DND-41 (cell line): ENCODE measurements around the gene KISS1.

Source experiments
- ATAC-seq: fragments of 200-7000 bp; cut with Tn5 transposase; 3 replicates; pipeline ENCODE4 v1.9.1; 2021; ENCODE audit warnings: low read depth; ENCODE audit not compliant: insufficient read depth
- DNase-seq: peaks from one replicate; pipeline ENCODE4 v3.0.0-alpha.2; 2020
- H2AFZ ChIP-seq: 2 replicates; pipeline ENCODE4 v1.6.0; 2012; ENCODE audit warnings: low read depth, low read length
- H3K27ac ChIP-seq: 2 replicates; pipeline ENCODE4 v1.5.1; 2012; ENCODE audit warnings: low read length, inconsistent platforms
- H3K27me3 ChIP-seq: fragments of 200-600 bp; sonication (generic); 2 replicates; pipeline ENCODE4 v1.6.0; 2012; ENCODE audit warnings: low read length, mild to moderate bottlenecking, inconsistent platforms; ENCODE audit not compliant: insufficient read depth, poor library complexity
- H3K36me3 ChIP-seq: 2 replicates; pipeline ENCODE4 v1.5.1; 2012; ENCODE audit warnings: low read length, inconsistent platforms; ENCODE audit not compliant: insufficient read depth
- H3K4me1 ChIP-seq: 2 replicates; pipeline ENCODE4 v1.5.1; 2012; ENCODE audit warnings: mild to moderate bottlenecking, low read length; ENCODE audit not compliant: insufficient read depth
- H3K4me2 ChIP-seq: 2 replicates; pipeline ENCODE4 v1.6.0; 2012; ENCODE audit warnings: mild to moderate bottlenecking, moderate library complexity, low read length, inconsistent platforms; ENCODE audit not compliant: insufficient read depth
- H3K4me3 ChIP-seq, 2 experiments: fragments of 200-600 bp in 1 of 2; shearing (Covaris generic) in 1 of 2; 2 replicates each; pipeline ENCODE4 v1.5.1; 2012 to 2016; ENCODE audit warnings: inconsistent platforms in 2 of 2, low read length in 2 of 2, mild to moderate bottlenecking in 2 of 2, low read depth in 1 of 2, moderate library complexity in 1 of 2
- H3K79me2 ChIP-seq: 2 replicates; pipeline ENCODE4 v1.6.0; 2012; ENCODE audit warnings: low read length, inconsistent platforms; ENCODE audit not compliant: insufficient read depth
- H3K9ac ChIP-seq: 2 replicates; pipeline ENCODE4 v1.6.0; 2012; ENCODE audit warnings: low read depth, mild to moderate bottlenecking, inconsistent platforms, low read length, moderate library complexity
- H3K9me3 ChIP-seq: 2 replicates; pipeline ENCODE4 v1.5.1; 2012; ENCODE audit warnings: low read length, moderate library complexity, mild to moderate bottlenecking, inconsistent platforms; ENCODE audit not compliant: insufficient read depth, severe bottlenecking
- H4K20me1 ChIP-seq: 2 replicates; pipeline ENCODE4 v1.6.0; 2012; ENCODE audit warnings: low read length; ENCODE audit not compliant: insufficient read depth
- EZH2 ChIP-seq: IDR thresholded peaks from 3 replicates; pipeline ENCODE4 v1.6.1; 2012; ENCODE audit warnings: borderline replicate concordance, low read depth, mild to moderate bottlenecking, moderate library complexity, low read length, inconsistent platforms; ENCODE audit not compliant: severe bottlenecking
- TF ChIP-seq, protein P1 (sequence below): IDR thresholded peaks from 2 replicates; pipeline ENCODE4 v1.5.1; 2012; ENCODE audit warnings: borderline replicate concordance, low read length, moderate library complexity, mild to moderate bottlenecking; ENCODE audit not compliant: poor library complexity, severe bottlenecking; ENCODE audit errors: extremely low read depth

The KISS1 gene

GRCh38 chr1:204227351-204227750 is 31.1 kb upstream of the KISS1 start:
- H3K4me3 ChIP-seq, result no peak overlapping the region
- H2AFZ ChIP-seq, result no peak overlapping the region
- H3K4me1 ChIP-seq, result no peaks in the 10 kb centered on the region
- no peaks in the 10 kb centered on the region for H4K20me1 ChIP-seq
- no peaks in the 10 kb centered on the region for H3K9me3 ChIP-seq
- H3K4me2 ChIP-seq, result no peak overlapping the region
- ATAC-seq (no peak), DNase-seq (no peak)
- no peaks in the 10 kb centered on the region for H3K79me2 ChIP-seq
- H3K27ac ChIP-seq, result no peak overlapping the region
- H3K36me3 ChIP-seq, result no peaks in the 10 kb centered on the region
- H3K27me3 ChIP-seq, result peaks cover 10% of the 10 kb centered on the region
- H3K9ac ChIP-seq, result no peak overlapping the region
- TF ChIP-seq, protein P1, sequence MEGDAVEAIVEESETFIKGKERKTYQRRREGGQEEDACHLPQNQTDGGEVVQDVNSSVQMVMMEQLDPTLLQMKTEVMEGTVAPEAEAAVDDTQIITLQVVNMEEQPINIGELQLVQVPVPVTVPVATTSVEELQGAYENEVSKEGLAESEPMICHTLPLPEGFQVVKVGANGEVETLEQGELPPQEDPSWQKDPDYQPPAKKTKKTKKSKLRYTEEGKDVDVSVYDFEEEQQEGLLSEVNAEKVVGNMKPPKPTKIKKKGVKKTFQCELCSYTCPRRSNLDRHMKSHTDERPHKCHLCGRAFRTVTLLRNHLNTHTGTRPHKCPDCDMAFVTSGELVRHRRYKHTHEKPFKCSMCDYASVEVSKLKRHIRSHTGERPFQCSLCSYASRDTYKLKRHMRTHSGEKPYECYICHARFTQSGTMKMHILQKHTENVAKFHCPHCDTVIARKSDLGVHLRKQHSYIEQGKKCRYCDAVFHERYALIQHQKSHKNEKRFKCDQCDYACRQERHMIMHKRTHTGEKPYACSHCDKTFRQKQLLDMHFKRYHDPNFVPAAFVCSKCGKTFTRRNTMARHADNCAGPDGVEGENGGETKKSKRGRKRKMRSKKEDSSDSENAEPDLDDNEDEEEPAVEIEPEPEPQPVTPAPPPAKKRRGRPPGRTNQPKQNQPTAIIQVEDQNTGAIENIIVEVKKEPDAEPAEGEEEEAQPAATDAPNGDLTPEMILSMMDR, result no peak
- no peak for TF ChIP-seq EZH2

DNA sequence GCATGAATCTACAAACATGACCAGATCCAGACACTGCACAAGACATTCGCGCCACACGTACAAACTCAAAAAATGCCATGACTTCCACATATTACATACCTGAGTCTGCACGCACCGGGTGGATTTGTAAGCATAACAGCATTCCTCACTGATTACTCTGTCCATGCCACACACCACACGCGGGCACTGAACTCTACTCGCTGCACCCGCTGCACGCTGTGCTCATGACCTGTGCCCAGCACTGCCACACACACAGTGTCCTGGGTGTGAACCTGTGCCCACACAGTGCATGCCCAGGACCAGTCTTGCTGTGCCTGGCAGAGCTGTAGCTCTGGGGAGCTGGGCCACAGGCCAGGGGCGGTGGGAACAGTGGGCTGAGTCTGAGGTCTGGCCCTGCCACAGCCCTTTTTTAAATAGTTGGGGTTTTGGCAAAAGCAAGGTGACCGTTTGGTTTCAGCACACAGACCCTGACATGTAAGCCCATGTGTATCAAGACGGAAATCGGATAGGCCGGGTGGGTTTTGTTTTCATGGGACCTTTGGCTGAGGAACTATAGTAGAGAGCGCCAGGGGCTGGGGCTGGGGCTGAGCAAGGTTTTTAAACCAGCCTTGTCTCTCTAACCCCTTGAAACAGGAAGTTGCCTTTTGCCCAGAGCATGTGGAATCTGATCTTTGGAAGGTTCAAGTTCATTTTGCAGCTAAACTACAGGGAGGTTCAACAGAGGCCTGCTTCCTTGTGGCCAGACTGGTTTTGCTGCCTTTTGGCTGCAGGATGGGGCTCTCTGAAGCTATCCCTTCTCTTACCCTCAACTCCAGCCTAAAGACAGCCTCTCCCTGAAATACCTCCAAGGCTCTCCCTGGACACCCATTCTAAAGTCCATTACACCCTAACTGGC is 29.8 kb upstream of the KISS1 start:
- no peak overlapping the region for H3K27ac ChIP-seq
- H3K4me1 ChIP-seq, result no peaks in the 10 kb centered on the region
- no peaks in the 10 kb centered on the region for H3K79me2 ChIP-seq
- no peak overlapping the region for H3K9ac ChIP-seq
- H3K4me3 ChIP-seq, result no peak overlapping the region
- no peak overlapping the region for H2AFZ ChIP-seq
- H3K9me3 ChIP-seq, result no peaks in the 10 kb centered on the region
- ATAC-seq (no peak), DNase-seq (no peak)
- H3K27me3 ChIP-seq, result peaks cover 10% of the 10 kb centered on the region
- no peaks in the 10 kb centered on the region for H4K20me1 ChIP-seq
- H3K36me3 ChIP-seq, result no peaks in the 10 kb centered on the region
- no peak for TF ChIP-seq EZH2
- TF ChIP-seq, protein P1, result no peak
- H3K4me2 ChIP-seq, result no peak overlapping the region

- no peak overlapping the region for H3K4me3 ChIP-seq
- no peak overlapping the region for H2AFZ ChIP-seq
- TF ChIP-seq, protein P1, result no peak
- no peak for TF ChIP-seq EZH2
- no peak overlapping the region for H3K27ac ChIP-seq
- no peaks in the 10 kb centered on the region for H3K9me3 ChIP-seq
- no peak overlapping the region for H3K9ac ChIP-seq
- H3K36me3 ChIP-seq, result no peaks in the 10 kb centered on the region
- H3K4me1 ChIP-seq, result no peaks in the 10 kb centered on the region
- peaks cover 10% of the 10 kb centered on the region for H3K27me3 ChIP-seq
- no peaks in the 10 kb centered on the region for H3K79me2 ChIP-seq
- no peaks in the 10 kb centered on the region for H4K20me1 ChIP-seq
- DNase-seq, result no peak
- no peak for ATAC-seq
- no peak overlapping the region for H3K4me2 ChIP-seq
Measured at GRCh38 chr1:204224655-204225054, 28.4 kb upstream of the KISS1 start.
